Activated CD4-positive, alpha-beta T cell treated with anti-CD3 and anti-CD28 coated beads for 36 hours (primary cell): Measurements from ENCODE around the gene TRIM46. TPM values are rescaled to one million over a fixed set of nuclear protein-coding genes. Genes with fewer than 3 reads are reported as not detected.
"Not testable (repeated sequence)": the region's sequence is repeated elsewhere in the genome, so short reads cannot be mapped to it uniquely, and the experiment has no call there.

Experiments
- ATAC-seq: fragments of 200-7000 bp; cut with Tn5 transposase; one replicate; pipeline ENCODE4 v1.10.0; 2021; ENCODE audit warnings: mild to moderate bottlenecking, moderate library complexity
- CTCF ChIA-PET: fragments of 350-600 bp; sonication (Branson Sonifier 250); formaldehyde crosslinking; loops from one replicate; lab custom pipeline; 2021; ENCODE audit warnings: antibody characterized with exemption; lab: Charles Lee
- POLR2A ChIA-PET: fragments of 350-600 bp; sonication (Branson Sonifier 250); formaldehyde crosslinking; loops from one replicate; lab custom pipeline; 2021; ENCODE audit warnings: antibody characterized with exemption, inconsistent platforms; lab: Charles Lee
- DNase-seq: peaks from one replicate; pipeline ENCODE4 v3.0.0-alpha.2; 2020
- H3K27ac Mint-ChIP-seq: one replicate; pipeline ENCODE4 v1.8.0; 2021; ENCODE audit warnings: mixed read lengths
- H3K27me3 Mint-ChIP-seq: one replicate; pipeline ENCODE4 v1.8.0; 2021; ENCODE audit warnings: mixed read lengths
- H3K36me3 Mint-ChIP-seq: one replicate; pipeline ENCODE4 v1.8.0; 2021; ENCODE audit warnings: low read depth, mixed read lengths
- H3K4me1 Mint-ChIP-seq: one replicate; pipeline ENCODE4 v1.8.0; 2021; ENCODE audit warnings: mixed read lengths
- H3K4me3 Mint-ChIP-seq: one replicate; pipeline ENCODE4 v1.8.0; 2021; ENCODE audit warnings: mild to moderate bottlenecking, moderate library complexity, mixed read lengths
- H3K9me3 Mint-ChIP-seq: one replicate; pipeline ENCODE4 v1.8.0; 2021; ENCODE audit warnings: low read depth, mixed read lengths
- intact Hi-C, 2 experiments: fragments of 100-400 bp; cut with DNase I in 1 of 2; cut with micrococcal nuclease in 1 of 2; formaldehyde crosslinking; loops; one replicate each; pipeline versions ENCODE4 v1.14.2 to v1.15.1; 2022 to 2024; cut with DNase I, micrococcal nuclease
- total RNA-seq, 2 experiments: library from RNA; stranded (reverse); gene quantifications; one replicate each; pipeline ENCODE4 v1.2.3, GENCODE V29; 2021

Gene TRIM46
- total RNA-seq, 2 experiments from 2014 or later, result 6.3 to 6.9 TPM

- CTCF ChIA-PET, result interaction anchor here (0.6 to 3.7 kb wide), 7 partner anchors 36 to 138 kb away, joined by 3 to 28 read pairs (median 4); partner anchors contain the start of genes KRTCAP2 and TRIM46
- H3K4me1 Mint-ChIP-seq, result peaks cover 37% of the 10 kb centered on the region
- peak overlapping the region; percentile 97 for H3K27ac Mint-ChIP-seq
- intact Hi-C loops, result loop anchor here in 1 of 2 experiments (5.0 kb wide), 5 partner anchors 180 to 915 kb away; partner anchors contain the start of genes GON4L, PBXIP1, RUSC1 and SYT11
- no peak for ATAC-seq
- no peak for DNase-seq
- peaks cover 34% of the 10 kb centered on the region for H3K36me3 Mint-ChIP-seq
- POLR2A ChIA-PET, result no interaction called here
- peak overlapping the region; percentile 96 for H3K4me3 Mint-ChIP-seq
- no peaks in the 10 kb centered on the region for H3K27me3 Mint-ChIP-seq
- H3K9me3 Mint-ChIP-seq, result no peaks in the 10 kb centered on the region
These were observed 36.3 kb upstream of the TRIM46 start for GRCh38 chr1:155137154-155137949.

- Mint-ChIP-seq H3K27ac (peak within 1 kb of the TSS; percentile 90), H3K4me3 (peak within 1 kb of the TSS; percentile 91), H3K36me3 (peaks cover 33% of the 10 kb centered on the region), H3K27me3 (no peaks in the 10 kb centered on the region), H3K9me3 (no peaks in the 10 kb centered on the region), H3K4me1 (peaks cover 31% of the 10 kb centered on the region)
- ChIA-PET CTCF (interaction anchor here (0.7 to 2.0 kb wide), 6 partner anchors 28 to 1321 kb away, joined by 3 to 7 read pairs (median 4); partner anchors contain the start of gene KRTCAP2), POLR2A (interaction anchor here (0.6 kb wide), 1 partner anchor 35 kb away, joined by 3 read pairs; no protein-coding TSS in a partner anchor)
- DNase-seq, result peak; percentile 96
- intact Hi-C loops, result loop anchor here (1.0 to 5.0 kb wide), 8 partner anchors 33 to 918 kb away; partner anchors contain the start of genes KRTCAP2 (in 2 of the 2), TRIM46 (in 2 of the 2), GON4L (in 1 of the 2) and PBXIP1 (in 1 of the 2)
- peak; percentile 82 for ATAC-seq
These were observed 33.6 kb upstream of the TRIM46 start, which contains the start of gene DPM3 for GRCh38 chr1:155139895-155140629. Gene DPM3, minus strand, starts transcription at chr1:155140531. Its CDS starts 291 bp downstream, at chr1:155140240.

GRCh38 chr1:155140630-155140953 is 33.1 kb upstream of the TRIM46 start:
- H3K4me3 Mint-ChIP-seq, result peak overlapping the region; percentile 91
- H3K27ac Mint-ChIP-seq, result peak overlapping the region; percentile 90
- peaks cover 29% of the 10 kb centered on the region for H3K4me1 Mint-ChIP-seq
- CTCF ChIA-PET, result interaction anchor here (0.7 to 2.0 kb wide), 4 partner anchors 27 to 918 kb away, joined by 3 to 7 read pairs (median 5); partner anchors contain the start of gene KRTCAP2
- peaks cover 30% of the 10 kb centered on the region for H3K36me3 Mint-ChIP-seq
- DNase-seq (no peak), ATAC-seq (no peak)
- POLR2A ChIA-PET, result interaction anchor here (0.6 to 0.7 kb wide), 2 partner anchors 35 to 167 kb away, joined by 3 to 4 read pairs; no protein-coding TSS in a partner anchor
- H3K27me3 Mint-ChIP-seq, result peaks cover 2% of the 10 kb centered on the region
- intact Hi-C loops, result loop anchor here (1.0 to 2.0 kb wide), 3 partner anchors 32 to 55 kb away; partner anchors contain the start of genes KRTCAP2 (in 2 of the 2) and TRIM46 (in 2 of the 2)
- no peaks in the 10 kb centered on the region for H3K9me3 Mint-ChIP-seq

GRCh38 chr1:155141749-155142148 is 31.9 kb upstream of the TRIM46 start:
- intact Hi-C loops, result loop anchor here in 1 of 2 experiments (2.0 kb wide), 1 partner anchor 31 kb away; the partner anchor contains the start of genes KRTCAP2 and TRIM46
- Mint-ChIP-seq H3K4me3 (no peak overlapping the region), H3K27ac (no peak overlapping the region), H3K4me1 (peaks cover 27% of the 10 kb centered on the region), H3K27me3 (peaks cover 3% of the 10 kb centered on the region), H3K36me3 (peaks cover 26% of the 10 kb centered on the region), H3K9me3 (no peaks in the 10 kb centered on the region)
- ChIA-PET CTCF (interaction anchor here (0.6 to 2.3 kb wide), 3 partner anchors 11 to 50 kb away, joined by 3 to 10 read pairs (median 5); no protein-coding TSS in a partner anchor), POLR2A (no interaction called here)
- DNase-seq (no peak), ATAC-seq (no peak)

GRCh38 chr1:155145491-155145890 is 28.2 kb upstream of the TRIM46 start:
- no peak for ATAC-seq
- intact Hi-C loops, result no loop called here
- Mint-ChIP-seq H3K4me3 (no peak overlapping the region), H3K36me3 (no peaks in the 10 kb centered on the region), H3K27me3 (peaks cover 6% of the 10 kb centered on the region), H3K27ac (no peak overlapping the region), H3K4me1 (peaks cover 8% of the 10 kb centered on the region), H3K9me3 (no peaks in the 10 kb centered on the region)
- CTCF ChIA-PET, result interaction anchor here (0.6 to 1.3 kb wide), 3 partner anchors 54 to 295 kb away, joined by 3 to 5 read pairs (median 4); no protein-coding TSS in a partner anchor
- POLR2A ChIA-PET, result no interaction called here
- DNase-seq, result no peak

- CTCF ChIA-PET, result interaction anchor here (1.5 kb wide), 1 partner anchor 10 kb away, joined by 4 read pairs; no protein-coding TSS in a partner anchor
- H3K27ac Mint-ChIP-seq, H3K27me3 Mint-ChIP-seq, ATAC-seq, H3K4me1 Mint-ChIP-seq, DNase-seq, H3K36me3 Mint-ChIP-seq, H3K4me3 Mint-ChIP-seq, POLR2A ChIA-PET, intact Hi-C loops, H3K9me3 Mint-ChIP-seq: not testable (repeated sequence)
These were observed 17.5 kb upstream of the TRIM46 start for GRCh38 chr1:155155996-155156643.

- CTCF ChIA-PET, result interaction anchor here (1.0 kb wide), 1 partner anchor 67 kb away, joined by 3 read pairs; no protein-coding TSS in a partner anchor
These were observed 14.7 kb upstream of the TRIM46 start for GRCh38 chr1:155158991-155159390.

GRCh38 chr1:155160128-155160527 is 13.5 kb upstream of the TRIM46 start:
- Mint-ChIP-seq H3K36me3 (no peaks in the 10 kb centered on the region), H3K4me1 (no peaks in the 10 kb centered on the region), H3K4me3 (no peak overlapping the region), H3K27ac (no peak overlapping the region), H3K9me3 (no peaks in the 10 kb centered on the region), H3K27me3 (no peaks in the 10 kb centered on the region)
- ChIA-PET POLR2A (no interaction called here), CTCF (interaction anchor here (1.0 kb wide), 2 partner anchors 12 to 69 kb away, joined by 3 read pairs; partner anchors contain the start of gene KRTCAP2)
- DNase-seq (no peak), ATAC-seq (no peak)
- intact Hi-C loops, result no loop called here

More at GRCh38 chr1:155158991-155159390, 14.7 kb upstream of the TRIM46 start:
- POLR2A ChIA-PET, result no interaction called here
- DNase-seq (no peak), ATAC-seq (no peak)
- intact Hi-C loops, result no loop called here
- H3K27ac Mint-ChIP-seq, result no peak overlapping the region
- H3K9me3 Mint-ChIP-seq, result no peaks in the 10 kb centered on the region
- no peaks in the 10 kb centered on the region for H3K27me3 Mint-ChIP-seq
- H3K4me1 Mint-ChIP-seq, result no peaks in the 10 kb centered on the region
- H3K4me3 Mint-ChIP-seq, result no peak overlapping the region
- H3K36me3 Mint-ChIP-seq, result no peaks in the 10 kb centered on the region

GRCh38 chr1:155162631-155163030 is 11.0 kb upstream of the TRIM46 start:
- H3K4me1 Mint-ChIP-seq, H3K36me3 Mint-ChIP-seq, H3K27ac Mint-ChIP-seq, DNase-seq, H3K4me3 Mint-ChIP-seq, POLR2A ChIA-PET, H3K9me3 Mint-ChIP-seq, ATAC-seq, H3K27me3 Mint-ChIP-seq, intact Hi-C loops: not testable (repeated sequence)
- CTCF ChIA-PET, result interaction anchor here (0.6 to 1.3 kb wide), 3 partner anchors 10 to 71 kb away, joined by 3 to 10 read pairs (median 5); partner anchors contain the start of gene KRTCAP2

- CTCF ChIA-PET, result interaction anchor here (0.7 to 1.5 kb wide), 5 partner anchors 11 to 111 kb away, joined by 3 to 8 read pairs (median 4); no protein-coding TSS in a partner anchor
- POLR2A ChIA-PET, ATAC-seq, H3K9me3 Mint-ChIP-seq, DNase-seq, H3K36me3 Mint-ChIP-seq, H3K4me3 Mint-ChIP-seq, H3K27ac Mint-ChIP-seq, intact Hi-C loops, H3K27me3 Mint-ChIP-seq: not testable (repeated sequence)
- peaks cover 15% of the 10 kb centered on the region for H3K4me1 Mint-ChIP-seq
These were observed 9.9 kb upstream of the TRIM46 start for GRCh38 chr1:155163785-155164184.
